Heart left ventricle (tissue), 16 donors: Measurements from ENCODE around the gene B3GNT3. TPM values are rescaled to one million over a fixed set of nuclear protein-coding genes. Genes with fewer than 3 reads are reported as not detected.

Experiments used
- ATAC-seq, 4 donors: fragments of 200-7000 bp; cut with Tn5 transposase; one replicate each; pipeline ENCODE4 v1.9.1; 2020 to 2022; ENCODE audit warnings: moderate library complexity in 4 of 4, mild to moderate bottlenecking in 3 of 4, moderate number of reproducible peaks in 1 of 4
- DNase-seq, 5 donors: peaks; one replicate each; pipeline ENCODE4 v3.0.0-alpha.2; 2020
- H3K27ac ChIP-seq, 12 donors: fragments of 200-600 bp; sonication (generic) in 4 of 12; one replicate each; pipeline versions ENCODE4 v1.5.0 to v1.8.0; 2016 to 2022; ENCODE audit warnings: mild to moderate bottlenecking in 2 of 12
- H3K27me3 ChIP-seq, 9 donors: fragments of 200-600 bp; sonication (generic) in 2 of 9; one replicate each; pipeline versions ENCODE4 v1.5.1 to v1.8.0; 2016 to 2022; ENCODE audit warnings: mild to moderate bottlenecking in 3 of 9
- H3K36me3 ChIP-seq, 9 donors: fragments of 200-600 bp; sonication (generic) in 2 of 9; one replicate each; pipeline versions ENCODE4 v1.5.0 to v1.8.0; 2018 to 2022; ENCODE audit warnings: mild to moderate bottlenecking in 2 of 9
- H3K4me1 ChIP-seq, 12 donors: fragments of 200-600 bp; sonication (generic) in 4 of 12; one replicate each; pipeline versions ENCODE4 v1.5.0 to v1.8.0; 2016 to 2022; ENCODE audit warnings: mild to moderate bottlenecking in 3 of 12
- H3K4me3 ChIP-seq, 12 donors: fragments of 200-600 bp; sonication (generic) in 4 of 12; one replicate each; pipeline versions ENCODE4 v1.5.0 to v1.8.0; 2017 to 2022; ENCODE audit warnings: mild to moderate bottlenecking in 9 of 12, moderate library complexity in 4 of 12
- H3K9me3 ChIP-seq, 12 donors: fragments of 200-600 bp; sonication (generic) in 4 of 12; one replicate each; pipeline versions ENCODE4 v1.5.0 to v1.8.0; 2016 to 2022; ENCODE audit warnings: mild to moderate bottlenecking in 1 of 12
- CTCF ChIP-seq, 12 donors: fragments of 200-600 bp; sonication (generic) in 4 of 12; IDR thresholded peaks; one replicate each; pipeline versions ENCODE4 v1.5.0 to v1.8.0; 2018 to 2022; ENCODE audit warnings: antibody characterized with exemption in 12 of 12, mild to moderate bottlenecking in 5 of 12
- POLR2A ChIP-seq, 2 donors: fragments of 450-650 bp; IDR thresholded peaks; one replicate each; pipeline ENCODE4 v1.6.1; 2017; ENCODE audit warnings: antibody characterized with exemption in 2 of 2, mild to moderate bottlenecking in 2 of 2, moderate library complexity in 2 of 2
- WGBS, 4 donors: extraction: QIAGEN DNeasy Blood & Tissue Kit in 2 of 4; methylation state at CpG; one replicate each; pipeline versions ENCODE4 v1.1.5 to v1.1.7; 2013 to 2018; 5-methylcytosine and 5-hydroxymethylcytosine counted together
- intact Hi-C, 10 donors: fragments of 100-400 bp; cut with DNase I; formaldehyde crosslinking; loops; one replicate each; pipeline versions ENCODE4 v1.11.1 to v1.14.2; 2022
- polyA plus RNA-seq, 2 donors: library from polyadenylated mRNA; stranded (reverse); fragments of 200-250 nt; gene quantifications; one replicate each; pipeline ENCODE4 v1.2.3, GENCODE V29; 2013
- total RNA-seq, 9 donors: library from RNA; depleted of rRNA in 2 of 9; stranded (reverse); fragments of >200 nt in 2 of 9; fragmentation: NEBNext Ultra II Directional in 3 of 9; extraction: Animal tissue kit (Norgen Biotek cat#: 25700) in 3 of 9; gene quantifications; one replicate each; pipeline versions ENCODE4 v1.1.0 to v1.2.4, GENCODE V29; 2016 to 2023
- donor health status: ischemic (EF 13 %, LVEDD 7.1; RV severe dilation, severe dysfunction).
- donor health status: healthy with polysubstance abuse.
- donor health status: DM: no; HTN: yes; CAD: no.
- donor health status: DM: no; HTN: no; CAD: no.
- donor health status: ischemic (EF 25% LVEDD 6.9; RV normal size, moderate dysfunction).
- donor health status: ischemic (EF 25% LVEDD 5.7; RV mildly dilated, moderate dysfunction).
- donor health status: healthy.
- donor health status: DM: yes; HTN: yes; CAD: no.
- donor health status: ischemic (EF 35%, LVEDD 5.7; RV mildly dilated, moderate dysfunction).
- donor health status: nonischemic (EF 11% LVEDD 7.7; RV severe dilation, severe dysfunction).
- donor health status: DM: yes; HTN: yes; CAD: no.
- donor health status: PGD.
- donor health status: ischemic (EF 29% LVEDD 5.4; RV normal size, mild dysfunction).
- donor health status: nonischemic (EF 23%, LVEDD 6.1; RV moderate dilation, normal function).

The B3GNT3 gene
- total and polyA plus RNA-seq, 11 donors = not detected

DNA sequence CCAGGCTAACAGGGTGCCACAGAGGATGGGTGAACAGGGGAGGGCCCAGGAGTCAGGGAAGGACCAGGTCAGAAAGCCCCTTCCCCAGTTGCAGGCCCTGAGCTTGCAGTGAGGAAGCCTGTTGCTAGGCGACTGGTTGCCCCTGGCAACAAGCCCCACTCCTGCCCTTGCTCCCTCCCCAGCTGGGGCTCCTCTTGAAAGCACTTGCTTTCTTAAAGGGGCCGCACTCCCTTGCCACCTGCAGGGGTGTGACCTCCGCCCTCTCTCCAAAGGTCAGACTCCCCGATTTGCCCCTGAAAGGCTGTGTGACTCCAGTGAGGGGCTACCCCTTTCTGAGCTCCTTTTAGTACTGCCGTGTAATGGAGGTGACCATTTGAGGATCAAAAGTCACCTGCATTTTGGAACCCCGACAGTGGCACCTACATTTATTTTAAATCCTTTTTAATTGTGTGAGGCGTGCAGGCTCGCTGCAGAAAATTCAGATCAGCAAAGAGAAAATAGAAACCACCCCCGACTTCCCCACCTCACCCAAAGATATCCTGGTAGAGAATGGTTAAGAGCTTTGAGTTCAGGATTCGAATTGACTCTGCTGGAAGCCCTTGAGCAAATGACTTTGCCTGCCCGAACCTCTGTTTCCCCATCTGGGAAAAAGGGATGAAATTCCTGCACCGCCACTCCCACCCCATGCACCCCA, 38.8 kb upstream of the B3GNT3 start:
- WGBS, 4 donors = 40 to 50% (median 45%) methylated on average over 11 to 12 of the region's 12 CpGs
- peak in 2 of 4 donors; percentile 25 to 35 for ATAC-seq
- Histone ChIP-seq H3K27me3 (no peaks in the 10 kb centered on the region), H3K9me3 (no peaks in the 10 kb centered on the region), H3K36me3 (no peaks in the 10 kb centered on the region), H3K4me3 (no peak overlapping the region), H3K27ac (no peak overlapping the region), H3K4me1 (peaks cover 0 to 32% (median 0%) of the 10 kb centered on the region in 12 donors)
- intact Hi-C loops = no loop called here
- peak in 2 of 5 donors; percentile 46 to 67 for DNase-seq
- TF ChIP-seq POLR2A (IDR thresholded peaks at IDR 0.05) = no peak
- no peak for TF ChIP-seq CTCF (IDR thresholded peaks at IDR 0.05)

DNA sequence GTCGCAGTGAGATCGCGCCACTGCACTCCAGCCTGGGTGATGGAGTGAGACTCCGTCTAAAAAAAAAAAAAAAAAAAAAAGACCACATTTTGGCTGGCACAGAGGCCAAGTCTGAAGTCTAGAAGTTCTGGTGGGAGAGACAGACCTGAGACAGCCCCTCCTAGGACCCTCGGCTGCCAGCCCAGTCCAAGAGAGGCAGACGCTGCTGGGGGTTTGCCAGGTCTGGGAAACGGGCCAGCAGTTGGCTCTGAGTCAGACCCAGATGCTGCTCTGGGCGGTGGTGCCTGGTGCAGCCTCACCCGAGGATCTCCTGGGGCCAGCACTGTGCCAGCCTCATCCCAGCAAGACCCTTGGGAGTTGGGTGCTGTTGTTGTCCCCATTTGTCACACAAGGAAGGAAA, 37.8 kb upstream of the B3GNT3 start:
- intact Hi-C loops = no loop called here

GRCh38 chr19:17758515-17758914, 36.4 kb upstream of the B3GNT3 start:
- DNase-seq (no peak), ATAC-seq (no peak)
- H3K27ac ChIP-seq = no peak overlapping the region
- TF ChIP-seq POLR2A (IDR thresholded peaks at IDR 0.05) (no peak), CTCF (IDR thresholded peaks at IDR 0.05) (no peak)
- H3K4me1 ChIP-seq = peaks cover 0 to 24% (median 0%) of the 10 kb centered on the region in 12 donors
- no peaks in the 10 kb centered on the region for H3K36me3 ChIP-seq
- H3K4me3 ChIP-seq = no peak overlapping the region
- WGBS, 4 donors = 61 to 64% (median 62%) methylated on average over 5 of the region's 5 CpGs
- intact Hi-C loops = no loop called here
- no peaks in the 10 kb centered on the region for H3K9me3 ChIP-seq
- H3K27me3 ChIP-seq = no peaks in the 10 kb centered on the region

More for the DNA sequence above, 37.8 kb upstream of the B3GNT3 start:
- H3K4me1 ChIP-seq = peaks cover 0 to 24% (median 0%) of the 10 kb centered on the region in 12 donors
- no peak for TF ChIP-seq CTCF (IDR thresholded peaks at IDR 0.05)
- no peak for TF ChIP-seq POLR2A (IDR thresholded peaks at IDR 0.05)
- H3K27ac ChIP-seq = no peak overlapping the region
- no peak overlapping the region for H3K4me3 ChIP-seq
- ATAC-seq (peak; percentile 71 to 93 (median 89)), DNase-seq (peak; percentile 52 to 78 (median 70))
- no peaks in the 10 kb centered on the region for H3K9me3 ChIP-seq
- WGBS, 4 donors = 22 to 35% (median 30%) methylated on average over 9 of the region's 9 CpGs
- H3K27me3 ChIP-seq = no peaks in the 10 kb centered on the region
- H3K36me3 ChIP-seq = no peaks in the 10 kb centered on the region

DNA sequence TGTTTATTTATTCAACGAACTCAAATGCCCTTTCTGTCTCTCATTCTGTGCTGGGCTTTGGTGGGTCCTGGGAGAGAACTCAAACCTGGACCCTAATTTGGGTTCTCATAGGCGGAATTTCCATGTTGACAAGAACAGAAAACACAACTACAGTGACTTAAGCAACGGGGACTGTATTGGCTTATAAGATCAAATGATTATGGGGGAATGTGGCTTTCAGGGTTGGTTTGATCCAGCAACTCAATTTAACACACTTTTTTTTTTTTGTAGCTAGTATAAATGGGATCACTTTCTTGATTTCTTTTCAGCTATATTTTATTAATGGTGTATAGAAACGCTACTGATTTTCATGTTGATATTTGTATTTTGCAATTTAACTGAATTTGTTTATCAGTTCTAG, 33.8 kb upstream of the B3GNT3 start:
- H3K4me3 ChIP-seq = no peak overlapping the region
- H3K36me3 ChIP-seq = peaks cover 0 to 6% (median 0%) of the 10 kb centered on the region in 9 donors
- ATAC-seq (no peak), DNase-seq (no peak)
- no peaks in the 10 kb centered on the region for H3K27me3 ChIP-seq
- H3K27ac ChIP-seq = no peak overlapping the region
- no peaks in the 10 kb centered on the region for H3K9me3 ChIP-seq
- intact Hi-C loops = loop anchor here in 5 of 10 donors (10.0 kb wide), 4 partner anchors 56 to 306 kb away; no protein-coding TSS in a partner anchor
- TF ChIP-seq CTCF (IDR thresholded peaks at IDR 0.05) = no peak
- TF ChIP-seq POLR2A (IDR thresholded peaks at IDR 0.05) = no peak
- 79 to 86% (median 84%) methylated on average over 4 of the region's 4 CpGs for WGBS, 4 donors
- H3K4me1 ChIP-seq = peaks cover 0 to 9% (median 0%) of the 10 kb centered on the region in 12 donors
